Measurements from ENCODE around the gene LDLRAD3.

GRCh38 chr11:36102868-36103267, 159.0 kb downstream of the LDLRAD3 start:
- TF ChIP-seq CTCF (conservative IDR thresholded peaks at IDR 0.05 in 1 of 2, IDR thresholded peaks at IDR 0.05 in 1 of 2; ENCODE audit: extremely low read depth in 1 of 2, insufficient read depth in 1 of 2, low read depth in 1 of 2, low read length in 2 of 2) (no peak), EZH2 (IDR thresholded peaks at IDR 0.05; ENCODE audit: borderline replicate concordance, low read length) (no peak)

All from mammary epithelial cell (primary cell).